8988T (cell line): Measurements from ENCODE around the gene RNF166.

Experiments
- DNase-seq: peaks from one replicate; pipeline ENCODE4 v3.0.0; 2011

The RNF166 gene

GRCh38 chr16:88723507-88723887, 17.3 kb upstream of the RNF166 start:
- DNase-seq, result no peak

GRCh38 chr16:88722784-88723506, 16.7 kb upstream of the RNF166 start:
- DNase-seq, result no peak

GRCh38 chr16:88721815-88722755, 15.9 kb upstream of the RNF166 start:
- DNase-seq, result no peak

GRCh38 chr16:88721236-88721635, 15.0 kb upstream of the RNF166 start:
- DNase-seq, result no peak

- no peak for DNase-seq
These were observed 14.3 kb upstream of the RNF166 start for GRCh38 chr16:88720396-88720970.

GRCh38 chr16:88719933-88720296, 13.7 kb upstream of the RNF166 start:
- no peak for DNase-seq

GRCh38 chr16:88719267-88719932, 13.2 kb upstream of the RNF166 start:
- DNase-seq, result no peak

GRCh38 chr16:88718178-88718577, 12.0 kb upstream of the RNF166 start:
- DNase-seq, result no peak

- DNase-seq, result no peak
These were observed 10.4 kb upstream of the RNF166 start for GRCh38 chr16:88716601-88717001.

- DNase-seq, result no peak
These were observed 10.0 kb upstream of the RNF166 start for GRCh38 chr16:88716201-88716600.

- DNase-seq, result no peak
These were observed 9.3 kb upstream of the RNF166 start for GRCh38 chr16:88715312-88716190.

- DNase-seq, result no peak
These were observed 8.5 kb upstream of the RNF166 start for GRCh38 chr16:88714420-88715302.

- no peak for DNase-seq
These were observed 7.6 kb upstream of the RNF166 start for GRCh38 chr16:88713568-88714419.

GRCh38 chr16:88713054-88713453, 6.8 kb upstream of the RNF166 start:
- no peak for DNase-seq

- DNase-seq, result no peak
These were observed 6.3 kb upstream of the RNF166 start for GRCh38 chr16:88712362-88712979.

GRCh38 chr16:88711750-88712340, 5.6 kb upstream of the RNF166 start:
- DNase-seq, result no peak

GRCh38 chr16:88710556-88710955, 4.3 kb upstream of the RNF166 start:
- no peak for DNase-seq

GRCh38 chr16:88706965-88707826, 988 bp upstream of the RNF166 start:
- DNase-seq, result no peak
